Measurements from ENCODE around the gene ERBB3.

ERBB3 gene

DNA sequence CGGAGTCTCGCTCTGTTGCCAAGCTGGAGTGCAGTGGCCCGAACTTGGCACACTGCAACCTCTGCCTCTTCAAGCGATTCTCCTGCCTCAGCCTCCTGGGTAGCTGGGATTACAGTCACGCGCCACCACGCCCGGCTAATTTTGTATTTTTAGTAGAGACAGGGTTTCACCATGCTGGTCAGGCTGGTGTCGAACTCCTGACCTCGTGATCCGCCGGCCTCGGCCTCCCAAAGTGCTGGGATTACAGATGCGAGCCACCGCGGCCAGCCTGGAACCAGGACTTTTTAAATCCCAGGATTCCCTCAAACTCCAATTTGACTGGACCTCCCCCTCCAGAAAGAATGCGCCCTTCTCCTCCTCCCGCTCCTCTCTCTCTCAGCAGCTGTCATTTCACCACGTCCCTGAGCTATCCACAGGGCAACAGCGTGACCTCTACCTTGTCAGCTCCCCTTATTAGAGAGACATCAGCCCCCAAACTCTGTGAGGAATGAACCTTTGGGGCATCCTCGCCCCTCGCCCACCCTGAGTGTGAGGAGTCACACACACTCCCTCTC is 50.1 kb downstream of the ERBB3 start:
- TF ChIP-seq GATA3 (IDR thresholded peaks at IDR 0.05; ENCODE audit: low read depth, low read length) (no peak), GATA2 (IDR thresholded peaks at IDR 0.05; ENCODE audit: low read depth, low read length) (no peak)

DNA sequence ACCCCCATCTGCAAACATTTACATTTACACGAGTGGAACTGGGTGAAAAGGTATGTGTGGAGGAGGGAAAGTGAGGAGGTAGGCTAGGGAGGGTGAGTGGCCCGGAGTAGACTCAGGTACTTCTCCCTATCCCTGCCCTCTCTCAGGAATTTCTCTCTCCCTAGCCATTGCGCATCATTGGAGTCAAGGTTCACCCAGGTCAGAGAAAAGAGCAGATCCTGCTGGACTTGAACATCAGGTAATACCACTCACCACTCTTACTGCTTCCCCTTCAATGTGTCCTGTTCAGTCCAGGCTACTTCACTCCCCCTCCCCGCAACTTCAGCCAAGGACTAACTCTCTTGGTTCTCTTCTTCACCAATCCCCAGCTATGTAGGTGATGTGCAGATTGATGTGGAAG is 50.9 kb downstream of the ERBB3 start:
- no peak for TF ChIP-seq GATA2 (IDR thresholded peaks at IDR 0.05; ENCODE audit: low read depth, low read length)
- TF ChIP-seq GATA3 (IDR thresholded peaks at IDR 0.05; ENCODE audit: low read depth, low read length): no peak

DNA sequence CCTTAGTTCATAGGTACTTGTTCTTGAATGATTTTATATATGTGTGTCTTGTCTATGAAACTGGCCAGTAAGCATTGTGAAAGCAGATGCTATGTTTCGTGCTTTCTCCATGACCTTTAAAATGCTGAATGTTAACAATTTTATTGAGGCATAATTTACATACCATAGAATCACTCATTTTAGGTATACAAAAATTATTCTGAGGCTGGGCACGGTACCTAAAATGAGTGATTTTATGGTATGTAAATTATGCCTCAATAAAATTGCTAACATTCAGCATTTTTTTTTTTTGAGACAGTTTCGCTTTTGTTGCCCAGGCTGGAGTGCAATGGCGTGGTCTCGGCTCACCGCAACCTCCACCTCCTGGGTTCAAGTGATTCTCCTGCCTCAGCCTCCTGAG is 54.9 kb downstream of the ERBB3 start:
- no peak for TF ChIP-seq GATA2 (IDR thresholded peaks at IDR 0.05; ENCODE audit: low read depth, low read length)
- TF ChIP-seq GATA3 (IDR thresholded peaks at IDR 0.05; ENCODE audit: low read depth, low read length): no peak

DNA sequence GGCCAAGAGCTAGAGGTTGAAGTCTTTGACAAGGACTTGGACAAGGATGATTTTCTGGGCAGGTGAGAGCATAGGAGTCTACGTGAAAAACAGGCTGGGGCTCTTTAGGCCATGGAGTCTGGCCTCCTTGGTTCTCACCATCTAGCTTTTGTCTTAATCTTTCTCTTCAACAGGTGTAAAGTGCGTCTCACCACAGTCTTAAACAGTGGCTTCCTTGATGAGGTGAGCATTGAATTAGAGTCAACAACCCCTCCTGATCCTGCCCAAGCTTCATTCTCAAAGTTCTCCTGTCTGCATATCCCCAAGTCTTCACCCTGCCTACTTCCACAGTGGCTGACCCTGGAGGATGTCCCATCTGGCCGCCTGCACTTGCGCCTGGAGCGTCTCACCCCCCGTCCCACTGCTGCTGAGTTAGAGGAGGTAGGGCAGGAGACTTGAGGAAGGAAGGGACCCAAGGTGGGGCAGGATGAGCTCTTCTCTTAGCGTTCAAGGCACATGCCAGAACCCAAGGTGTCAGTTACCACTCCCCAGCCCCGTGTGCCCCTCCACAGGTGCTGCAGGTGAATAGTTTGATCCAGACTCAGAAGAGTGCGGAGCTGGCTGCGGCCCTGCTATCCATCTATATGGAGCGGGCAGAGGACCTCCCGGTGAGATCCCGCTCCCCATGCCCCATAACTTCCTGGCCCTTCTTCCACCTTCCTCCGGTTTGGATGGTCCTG is 58.0 kb downstream of the ERBB3 start:
- TF ChIP-seq GATA3 (IDR thresholded peaks at IDR 0.05; ENCODE audit: low read depth, low read length) (no peak), GATA2 (IDR thresholded peaks at IDR 0.05; ENCODE audit: low read depth, low read length) (no peak)

DNA sequence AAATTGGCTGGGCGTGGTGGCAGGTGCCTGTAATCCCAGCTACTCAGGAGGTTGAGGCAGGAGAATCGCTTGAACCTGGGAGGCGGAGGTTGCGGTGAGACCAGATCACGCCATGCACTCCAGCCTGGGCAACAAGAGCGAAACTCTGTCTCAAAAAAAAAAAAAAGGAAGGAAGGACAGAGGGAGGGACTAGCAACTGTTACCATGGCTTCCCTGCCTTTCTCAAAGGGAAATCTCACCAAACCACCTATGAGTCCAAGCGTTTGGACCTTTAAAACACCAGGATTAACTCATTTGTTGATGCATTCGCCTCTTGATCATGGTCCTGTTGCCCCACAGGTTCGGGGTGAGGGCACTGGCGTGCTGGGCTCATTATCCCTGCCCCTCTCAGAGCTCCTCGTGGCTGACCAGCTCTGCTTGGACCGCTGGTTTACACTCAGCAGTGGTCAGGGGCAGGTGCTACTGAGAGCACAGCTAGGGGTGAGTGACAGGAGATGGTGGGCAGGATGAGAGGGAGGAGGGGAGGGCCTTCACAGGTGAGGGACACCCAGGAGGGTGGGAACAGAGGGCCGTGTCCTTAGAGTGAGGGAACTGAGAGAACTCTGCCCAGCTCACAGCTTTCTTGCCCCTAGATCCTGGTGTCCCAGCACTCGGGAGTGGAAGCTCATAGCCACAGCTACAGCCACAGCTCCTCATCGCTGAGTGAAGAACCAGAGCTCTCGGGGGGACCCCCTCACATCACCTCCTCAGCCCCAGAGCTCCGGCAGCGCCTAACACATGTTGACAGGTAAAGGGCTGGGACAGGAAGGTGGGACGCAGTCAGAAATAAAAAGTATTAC is 62.2 kb downstream of the ERBB3 start:
- no peak for TF ChIP-seq GATA2 (IDR thresholded peaks at IDR 0.05; ENCODE audit: low read depth, low read length)
- no peak for TF ChIP-seq GATA3 (IDR thresholded peaks at IDR 0.05; ENCODE audit: low read depth, low read length)

DNA sequence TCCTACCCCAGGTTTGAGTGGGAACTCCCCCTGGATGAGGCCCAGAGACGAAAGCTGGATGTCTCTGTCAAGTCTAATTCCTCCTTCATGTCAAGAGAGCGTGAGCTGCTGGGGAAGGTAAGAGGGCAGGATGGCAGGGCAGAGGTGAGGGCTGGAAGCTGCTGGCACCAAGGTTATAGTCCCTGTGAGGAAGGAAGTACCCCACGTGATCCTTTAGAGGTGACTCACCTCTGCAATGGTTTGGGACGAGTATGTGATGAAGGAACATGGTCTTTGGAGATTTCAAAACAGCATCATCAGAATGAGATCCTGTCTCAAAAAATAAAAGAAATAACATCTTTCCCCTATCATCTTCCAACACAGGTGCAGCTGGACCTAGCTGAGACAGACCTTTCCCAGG is 63.3 kb downstream of the ERBB3 start:
- TF ChIP-seq GATA3 (IDR thresholded peaks at IDR 0.05; ENCODE audit: low read depth, low read length) (no peak), GATA2 (IDR thresholded peaks at IDR 0.05; ENCODE audit: low read depth, low read length) (no peak)

GRCh38 chr12:56143870-56144269 is 63.9 kb downstream of the ERBB3 start:
- TF ChIP-seq GATA3 (IDR thresholded peaks at IDR 0.05; ENCODE audit: low read depth, low read length): no peak
- TF ChIP-seq GATA2 (IDR thresholded peaks at IDR 0.05; ENCODE audit: low read depth, low read length): no peak

DNA sequence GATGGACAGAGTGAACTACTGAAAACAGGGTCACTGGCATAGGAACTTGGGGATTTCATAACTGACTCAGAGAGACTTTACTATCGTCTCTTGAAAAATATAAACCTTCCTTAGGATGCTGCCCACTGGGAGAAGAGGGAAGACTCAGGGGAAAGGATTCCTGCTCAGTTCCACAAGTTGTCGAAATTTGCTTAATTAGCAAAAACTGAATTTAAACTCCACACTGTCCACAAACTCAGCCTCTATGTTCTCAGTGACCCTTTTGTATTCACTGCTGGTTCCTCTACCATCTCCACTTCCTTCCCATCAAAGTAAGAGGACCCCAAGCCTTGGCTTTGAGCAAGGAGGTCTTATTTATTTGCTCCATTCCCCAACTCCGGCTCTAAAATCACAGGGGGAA is 65.3 kb downstream of the ERBB3 start:
- TF ChIP-seq GATA3 (IDR thresholded peaks at IDR 0.05; ENCODE audit: low read depth, low read length) (no peak), GATA2 (IDR thresholded peaks at IDR 0.05; ENCODE audit: low read depth, low read length) (no peak)

DNA sequence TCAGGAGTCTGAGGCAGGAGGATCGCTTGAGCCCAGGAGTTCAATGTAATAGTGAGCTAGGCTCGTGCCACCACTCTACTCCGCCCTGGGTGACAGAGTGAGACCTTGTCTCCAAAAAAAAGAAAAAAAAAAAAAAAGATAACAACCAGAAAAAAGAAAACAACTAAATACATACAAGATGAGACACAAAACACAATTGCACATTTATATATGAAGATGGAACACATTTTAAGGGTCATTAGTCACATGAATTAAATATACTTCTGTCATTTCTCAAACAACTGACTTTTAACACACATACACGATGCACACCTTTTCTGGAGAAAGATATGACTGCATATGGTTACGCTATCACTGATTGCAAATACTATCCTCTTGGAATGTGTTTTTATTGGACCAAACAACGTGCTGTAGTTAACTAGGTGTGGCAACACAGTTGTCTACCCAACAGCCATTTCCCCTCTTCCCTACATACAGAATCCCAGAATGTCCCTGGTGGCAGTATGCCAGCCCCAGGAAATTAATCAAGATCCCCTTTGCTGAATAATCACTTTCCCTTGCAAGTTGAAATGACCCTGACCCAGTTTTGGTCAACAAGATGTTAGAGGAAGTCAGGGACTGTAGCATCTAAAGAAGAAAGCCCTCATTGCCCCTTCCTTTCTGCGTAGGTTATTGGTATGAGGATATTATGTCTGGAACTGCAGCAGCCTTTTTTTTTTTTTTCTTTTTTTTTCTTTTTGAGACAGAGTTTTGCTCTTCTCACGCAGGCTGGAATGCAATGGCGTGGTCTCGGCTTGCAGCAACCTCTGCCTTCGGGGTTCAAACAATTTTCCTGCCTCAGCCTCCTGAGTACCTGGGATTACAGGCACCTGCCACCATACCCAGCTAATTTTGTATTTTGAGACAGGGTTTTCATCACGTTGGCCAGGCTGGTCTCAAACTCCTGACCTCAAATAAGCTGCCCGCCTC is 66.8 kb downstream of the ERBB3 start:
- TF ChIP-seq GATA3 (IDR thresholded peaks at IDR 0.05; ENCODE audit: low read depth, low read length): no peak
- no peak for TF ChIP-seq GATA2 (IDR thresholded peaks at IDR 0.05; ENCODE audit: low read depth, low read length)

GRCh38 chr12:56150563-56150962 is 70.6 kb downstream of the ERBB3 start:
- TF ChIP-seq GATA2 (IDR thresholded peaks at IDR 0.05; ENCODE audit: low read depth, low read length) (no peak), GATA3 (IDR thresholded peaks at IDR 0.05; ENCODE audit: low read depth, low read length) (no peak)

DNA sequence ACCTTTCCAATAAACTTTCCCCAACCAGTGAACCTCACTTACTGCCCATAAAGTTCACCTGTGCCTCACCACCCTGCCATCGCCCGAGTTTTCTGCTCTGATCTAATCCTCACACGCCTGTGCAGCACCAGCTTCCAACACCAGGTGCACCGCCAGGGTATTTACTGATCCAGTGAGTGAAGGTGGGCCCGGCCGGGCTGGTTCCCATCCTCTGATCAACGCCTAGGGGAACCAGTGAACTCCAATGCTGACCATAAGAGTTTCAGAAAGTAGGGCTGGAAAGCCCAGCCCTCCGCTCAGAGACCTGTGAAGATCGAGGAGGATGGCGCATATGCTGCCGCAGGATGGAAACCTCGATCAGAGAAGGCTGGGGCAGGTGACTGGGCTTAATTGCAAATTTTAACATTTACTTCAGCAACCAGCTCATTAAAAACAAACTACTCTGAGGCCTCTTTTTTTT is 71.7 kb downstream of the ERBB3 start:
- TF ChIP-seq GATA3 (IDR thresholded peaks at IDR 0.05; ENCODE audit: low read depth, low read length): no peak

DNA sequence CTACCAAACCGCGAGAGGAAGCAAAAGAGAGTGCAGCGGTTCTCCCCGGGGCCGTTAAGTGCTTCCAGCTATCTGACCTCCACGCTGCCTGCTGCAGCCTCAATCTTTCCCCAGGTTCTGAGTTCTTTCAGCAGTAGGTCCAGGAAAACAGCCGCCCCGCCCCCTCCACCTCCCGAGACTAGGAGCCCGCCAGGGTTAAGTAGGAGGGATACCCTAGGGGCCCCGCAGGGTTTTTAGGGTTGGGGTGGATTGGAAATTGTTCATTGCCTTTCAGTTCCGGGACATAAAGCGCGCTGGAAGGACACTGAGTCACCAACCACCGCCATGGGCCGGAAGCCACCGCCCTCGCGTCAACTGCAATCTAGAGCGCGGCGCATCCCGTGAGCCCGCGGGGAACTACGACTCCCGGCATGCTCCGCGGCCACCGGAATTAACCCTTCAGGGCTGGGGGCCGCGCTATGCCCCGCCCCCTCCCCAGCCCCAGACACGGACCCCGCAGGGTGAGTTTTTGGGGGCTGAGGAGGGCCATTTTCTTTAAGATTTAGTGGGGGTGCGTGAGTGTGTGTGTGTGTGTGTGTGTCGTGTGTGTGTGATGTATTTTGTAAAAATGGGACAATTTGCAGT is 72.3 kb downstream of the ERBB3 start, which contains the start of gene MYL6B:
Gene MYL6B (plus strand): TSS at position 456 of the 624 bp plus-strand sequence. CDS start 1,332 bp downstream, outside the sequence.
- TF ChIP-seq GATA2 (IDR thresholded peaks at IDR 0.05; ENCODE audit: low read depth, low read length): no peak
- no peak for TF ChIP-seq GATA3 (IDR thresholded peaks at IDR 0.05; ENCODE audit: low read depth, low read length)
